ENCODE results near the gene GLUD1. TPM values are rescaled to one million over a fixed set of nuclear protein-coding genes. Genes with fewer than 3 reads are reported as not detected.

GLUD1 gene
- polyA plus RNA-seq, 1 donor from 2014 or later = 107 TPM

- Histone ChIP-seq H3K9ac (ENCODE audit: low read length) (no peak overlapping the region), H3K4me3 (ENCODE audit: low read length) (no peak overlapping the region), H3K79me2 (replicated peaks; ENCODE audit: insufficient read depth, low read length) (no peaks in the 10 kb centered on the region), H4K20me1 (ENCODE audit: insufficient read depth) (no peaks in the 10 kb centered on the region), H3K36me3 (ENCODE audit: insufficient read depth, low read length) (peaks cover 15% of the 10 kb centered on the region), H3K27ac (ENCODE audit: low read length) (no peak overlapping the region), H3F3A (ENCODE audit: insufficient read depth, low read length, poor library complexity, severe bottlenecking) (no peaks in the 10 kb centered on the region), H3K9me2 (ENCODE audit: insufficient read depth, low read length) (no peaks in the 10 kb centered on the region), H3K27me3 (ENCODE audit: insufficient read depth, low read depth, low read length) (no peaks in the 10 kb centered on the region), H2AFZ (ENCODE audit: low read depth, low read length) (no peak overlapping the region), H3K4me2 (ENCODE audit: low read length) (no peak overlapping the region), H3K9me3 (ENCODE audit: low read length) (no peaks in the 10 kb centered on the region)
- TF ChIP-seq EZH2 (IDR thresholded peaks at IDR 0.05; ENCODE audit: borderline replicate concordance, insufficient read depth, low read length, poor library complexity, severe bottlenecking) = no peak
- TF ChIP-seq REST (IDR thresholded peaks at IDR 0.05; ENCODE audit: borderline replicate concordance) = no peak
- no peak for TF ChIP-seq SMC3 (conservative IDR thresholded peaks at IDR 0.05; ENCODE audit: poor library complexity)
- no peak for TF ChIP-seq MXI1 (conservative IDR thresholded peaks at IDR 0.05; ENCODE audit: poor library complexity, severe bottlenecking)
- no peak for TF ChIP-seq TAF1 (IDR thresholded peaks at IDR 0.05; ENCODE audit: low read depth)
- TF ChIP-seq CTCF (IDR thresholded peaks at IDR 0.05; ENCODE audit: poor library complexity, severe bottlenecking) = no peak
- no peak for TF ChIP-seq RAD21 (conservative IDR thresholded peaks at IDR 0.05)
- TF ChIP-seq EP300 (conservative IDR thresholded peaks at IDR 0.05; ENCODE audit: poor library complexity, severe bottlenecking) = no peak
- TF ChIP-seq POLR2AphosphoS5 (IDR thresholded peaks at IDR 0.05) = no peak
Observed at GRCh38 chr10:87068281-87068680, 26.4 kb downstream of the GLUD1 start.

- H3K36me3 ChIP-seq (ENCODE audit: insufficient read depth, low read length) = peaks cover 15% of the 10 kb centered on the region
- no peaks in the 10 kb centered on the region for H3K27me3 ChIP-seq (ENCODE audit: insufficient read depth, low read depth, low read length)
- TF ChIP-seq REST (IDR thresholded peaks at IDR 0.05; ENCODE audit: borderline replicate concordance) (no peak), CTCF (IDR thresholded peaks at IDR 0.05; ENCODE audit: poor library complexity, severe bottlenecking) (no peak), MXI1 (conservative IDR thresholded peaks at IDR 0.05; ENCODE audit: poor library complexity, severe bottlenecking) (no peak), SMC3 (conservative IDR thresholded peaks at IDR 0.05; ENCODE audit: poor library complexity) (no peak), EZH2 (IDR thresholded peaks at IDR 0.05; ENCODE audit: borderline replicate concordance, insufficient read depth, low read length, poor library complexity, severe bottlenecking) (no peak), EP300 (conservative IDR thresholded peaks at IDR 0.05; ENCODE audit: poor library complexity, severe bottlenecking) (no peak), RAD21 (conservative IDR thresholded peaks at IDR 0.05) (no peak), POLR2AphosphoS5 (IDR thresholded peaks at IDR 0.05) (no peak), TAF1 (IDR thresholded peaks at IDR 0.05; ENCODE audit: low read depth) (no peak)
Observed at GRCh38 chr10:87066865-87067264, 27.8 kb downstream of the GLUD1 start.

More at GRCh38 chr10:87066865-87067264, 27.8 kb downstream of the GLUD1 start:
- Histone ChIP-seq H3F3A (ENCODE audit: insufficient read depth, low read length, poor library complexity, severe bottlenecking) (no peaks in the 10 kb centered on the region), H4K20me1 (ENCODE audit: insufficient read depth) (no peaks in the 10 kb centered on the region), H3K79me2 (replicated peaks; ENCODE audit: insufficient read depth, low read length) (no peaks in the 10 kb centered on the region), H3K4me2 (ENCODE audit: low read length) (no peak overlapping the region), H3K9ac (ENCODE audit: low read length) (no peak overlapping the region), H3K9me2 (ENCODE audit: insufficient read depth, low read length) (no peaks in the 10 kb centered on the region), H3K27ac (ENCODE audit: low read length) (no peak overlapping the region), H2AFZ (ENCODE audit: low read depth, low read length) (no peak overlapping the region), H3K9me3 (ENCODE audit: low read length) (no peaks in the 10 kb centered on the region), H3K4me3 (ENCODE audit: low read length) (no peak overlapping the region)

Data from neural cell (in vitro differentiated cells).